Adrenal gland (tissue), 5 donors: ENCODE data around the gene DEFB108B.
"Not testable (repeated sequence)": the region's sequence is repeated elsewhere in the genome, so short reads cannot be mapped to it uniquely, and the experiment has no call there.

ENCODE experiments used
- POLR2A ChIP-seq, 2 donors: fragments of 450-650 bp; IDR thresholded peaks; one replicate each; pipeline ENCODE4 v1.6.1; 2017; ENCODE audit warnings: antibody characterized with exemption in 2 of 2, mild to moderate bottlenecking in 2 of 2, moderate library complexity in 1 of 2
- TF ChIP-seq, protein P1 (sequence below), 6 experiments: fragments of 450-650 bp in 4 of 6; fragments of 200-600 bp in 2 of 6; sonication (generic) in 1 of 6; IDR thresholded peaks; 1 replicate in 5 of 6; 2 replicates in 1 of 6; pipeline versions ENCODE4 v1.5.1 to v1.8.0; 2016 to 2021; ENCODE audit warnings: antibody characterized with exemption in 6 of 6, mild to moderate bottlenecking in 2 of 6, moderate library complexity in 1 of 6
- donor health status: DM: no; HTN: no; CAD: no.

DNA sequence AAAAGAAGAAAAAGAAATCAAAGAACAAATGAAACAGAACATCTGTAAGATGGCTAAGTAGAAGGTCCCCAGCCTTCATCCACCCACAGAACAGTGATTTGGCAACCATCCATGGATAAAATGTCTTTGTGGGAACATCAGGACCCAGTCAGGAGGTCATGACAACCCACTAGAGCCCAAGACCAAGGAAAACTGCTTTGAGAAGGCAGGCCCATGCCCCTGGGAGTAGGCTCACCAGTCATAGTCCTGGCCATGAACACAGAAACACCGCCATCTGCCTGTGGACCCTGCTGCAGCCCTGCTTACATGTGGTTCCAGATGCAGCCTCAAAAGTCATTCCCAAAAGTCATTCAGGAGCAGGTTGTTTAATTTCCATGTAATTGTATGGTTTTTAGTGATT, 34.2 kb downstream of the DEFB108B start:
- TF ChIP-seq POLR2A (IDR thresholded peaks at IDR 0.05) = not testable (repeated sequence)
- TF ChIP-seq, protein P1, sequence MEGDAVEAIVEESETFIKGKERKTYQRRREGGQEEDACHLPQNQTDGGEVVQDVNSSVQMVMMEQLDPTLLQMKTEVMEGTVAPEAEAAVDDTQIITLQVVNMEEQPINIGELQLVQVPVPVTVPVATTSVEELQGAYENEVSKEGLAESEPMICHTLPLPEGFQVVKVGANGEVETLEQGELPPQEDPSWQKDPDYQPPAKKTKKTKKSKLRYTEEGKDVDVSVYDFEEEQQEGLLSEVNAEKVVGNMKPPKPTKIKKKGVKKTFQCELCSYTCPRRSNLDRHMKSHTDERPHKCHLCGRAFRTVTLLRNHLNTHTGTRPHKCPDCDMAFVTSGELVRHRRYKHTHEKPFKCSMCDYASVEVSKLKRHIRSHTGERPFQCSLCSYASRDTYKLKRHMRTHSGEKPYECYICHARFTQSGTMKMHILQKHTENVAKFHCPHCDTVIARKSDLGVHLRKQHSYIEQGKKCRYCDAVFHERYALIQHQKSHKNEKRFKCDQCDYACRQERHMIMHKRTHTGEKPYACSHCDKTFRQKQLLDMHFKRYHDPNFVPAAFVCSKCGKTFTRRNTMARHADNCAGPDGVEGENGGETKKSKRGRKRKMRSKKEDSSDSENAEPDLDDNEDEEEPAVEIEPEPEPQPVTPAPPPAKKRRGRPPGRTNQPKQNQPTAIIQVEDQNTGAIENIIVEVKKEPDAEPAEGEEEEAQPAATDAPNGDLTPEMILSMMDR (IDR thresholded peaks at IDR 0.05) = not testable (repeated sequence)
